KOPT-K1 (cell line): ENCODE data around the gene ANKLE2.

ENCODE experiments used
- H3K27ac ChIP-seq: fragments of 200-600 bp; sonication (generic); 2 replicates; pipeline ENCODE4 v1.5.1; 2016; ENCODE audit warnings: antibody characterized with exemption, mild to moderate bottlenecking, low read depth, low read length; ENCODE audit not compliant: poor library complexity, severe bottlenecking
- H3K36me3 ChIP-seq: fragments of 200-600 bp; sonication (generic); 2 replicates; pipeline ENCODE4 v1.5.1; 2017; ENCODE audit warnings: antibody characterized with exemption, mild to moderate bottlenecking, low read length, moderate library complexity; ENCODE audit not compliant: insufficient read depth
- H3K9me3 ChIP-seq: fragments of 200-600 bp; sonication (generic); 2 replicates; pipeline ENCODE4 v1.5.1; 2017; ENCODE audit warnings: antibody characterized with exemption, low read length, mild to moderate bottlenecking; ENCODE audit not compliant: insufficient read depth, poor library complexity, severe bottlenecking

ANKLE2 gene

DNA sequence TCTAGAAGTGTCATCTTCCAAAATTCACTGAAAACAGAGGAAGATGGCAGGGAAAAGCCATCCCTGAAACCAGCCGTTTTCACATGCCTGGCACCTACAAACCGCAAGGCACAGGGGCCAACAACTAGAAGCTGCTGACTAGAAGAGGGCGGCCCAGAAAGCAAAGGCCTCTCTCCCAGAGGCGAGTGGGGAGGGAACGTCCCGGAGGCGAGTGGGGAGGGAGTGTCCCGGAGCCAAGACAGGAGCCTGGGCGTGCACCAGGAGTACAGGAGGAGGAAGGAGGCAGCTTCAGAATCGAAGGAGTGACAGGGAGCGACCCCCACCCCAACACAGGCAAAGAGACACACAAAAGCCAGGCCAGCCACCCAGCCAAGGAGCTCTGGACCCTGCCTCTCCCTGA lies 21.0 kb downstream of the ANKLE2 start:
- Histone ChIP-seq H3K36me3 (peaks cover 100% of the 10 kb centered on the region), H3K27ac (no peak overlapping the region), H3K9me3 (no peaks in the 10 kb centered on the region)

DNA sequence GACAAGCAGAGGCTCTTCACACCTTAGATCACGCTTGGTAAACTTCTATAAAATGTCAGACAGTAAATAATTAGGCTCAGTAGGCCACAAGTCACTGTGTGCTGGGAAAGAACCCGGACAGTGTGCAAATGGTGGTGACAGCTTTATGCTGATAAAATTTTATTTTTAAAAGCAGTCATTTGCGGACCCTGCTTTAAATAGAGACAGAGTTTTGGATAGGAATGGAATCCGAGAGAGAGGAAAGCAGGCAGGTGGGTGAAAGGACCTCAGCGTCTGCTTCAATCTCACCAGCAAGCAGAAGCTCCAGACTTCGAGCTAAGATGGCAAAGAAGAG lies 21.4 kb downstream of the ANKLE2 start:
- peaks cover 100% of the 10 kb centered on the region for H3K36me3 ChIP-seq
- H3K9me3 ChIP-seq: no peaks in the 10 kb centered on the region
- H3K27ac ChIP-seq: no peak overlapping the region

DNA sequence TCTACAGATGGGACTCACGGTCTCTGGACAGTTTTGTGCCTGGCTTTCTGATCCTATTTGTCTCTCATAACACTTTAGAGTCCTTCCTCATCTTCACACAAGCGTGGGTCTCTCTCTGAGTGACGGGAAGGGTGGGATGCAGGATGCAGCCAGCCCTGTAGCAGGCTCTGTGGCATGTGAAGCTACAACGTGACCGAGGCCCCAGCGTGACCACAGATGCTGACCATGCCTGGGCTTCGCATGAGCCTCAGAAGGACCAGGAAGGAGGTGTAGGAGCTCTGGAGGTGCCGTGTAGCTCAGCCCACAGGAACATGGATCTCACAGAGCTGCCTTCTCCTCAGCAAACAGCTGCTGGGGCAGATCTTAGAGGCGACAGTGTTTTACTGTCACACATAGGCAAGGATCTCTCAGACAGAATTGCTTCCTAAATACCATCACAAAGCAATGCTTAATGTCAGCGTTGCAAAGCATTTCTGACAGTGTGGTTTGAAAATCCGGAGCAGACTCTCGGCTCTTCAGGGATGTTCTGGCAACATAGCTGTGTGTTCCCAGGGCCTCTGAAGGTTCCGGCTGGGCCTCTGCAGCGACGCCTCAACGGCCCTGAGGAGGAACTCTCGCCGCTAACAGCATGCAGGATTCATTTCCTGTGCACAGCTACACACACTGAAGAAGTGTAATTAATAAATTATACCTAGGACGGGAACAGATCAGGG lies 21.9 kb downstream of the ANKLE2 start:
- H3K36me3 ChIP-seq: peaks cover 100% of the 10 kb centered on the region
- no peak overlapping the region for H3K27ac ChIP-seq
- H3K9me3 ChIP-seq: no peaks in the 10 kb centered on the region

DNA sequence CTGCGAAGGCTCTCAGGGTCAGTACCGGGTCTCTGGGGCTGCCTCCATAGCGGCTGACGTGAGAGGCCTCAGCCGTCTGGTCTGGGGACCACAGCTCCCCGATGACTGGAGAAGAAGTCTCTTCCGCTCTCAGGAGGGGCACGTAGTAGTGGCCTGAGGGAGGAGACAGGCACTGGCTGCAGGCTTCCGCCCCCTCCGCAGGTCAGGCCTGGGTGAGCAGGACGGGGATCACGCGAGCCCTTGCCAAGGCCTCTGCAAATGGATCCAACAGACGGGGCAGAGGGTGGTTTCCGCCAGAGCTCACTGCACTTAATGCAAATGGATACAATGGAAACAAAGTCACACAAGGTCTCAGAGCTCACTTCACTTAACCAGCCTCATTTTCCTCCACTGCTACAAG lies 24.7 kb downstream of the ANKLE2 start:
- Histone ChIP-seq H3K27ac (no peak overlapping the region), H3K36me3 (peaks cover 100% of the 10 kb centered on the region), H3K9me3 (no peaks in the 10 kb centered on the region)

DNA sequence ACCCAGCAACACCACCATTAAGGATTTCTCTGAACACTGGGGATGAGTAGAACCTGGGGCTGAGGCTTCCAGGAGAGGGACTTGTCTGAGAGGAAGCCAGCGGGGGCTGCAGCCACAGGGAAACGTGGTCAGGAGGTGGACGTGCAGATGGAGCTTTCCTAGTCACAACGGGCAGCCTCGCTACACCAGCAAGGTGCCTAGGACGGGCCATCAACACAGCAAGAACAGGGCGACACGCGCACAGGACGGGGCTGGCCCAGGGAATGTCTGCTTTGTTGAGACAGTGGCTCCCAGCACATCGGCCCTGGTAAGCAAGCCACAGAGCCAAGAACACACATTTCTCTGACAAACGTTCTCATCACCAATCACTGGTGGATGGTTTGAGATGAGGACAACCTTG lies 25.3 kb downstream of the ANKLE2 start:
- Histone ChIP-seq H3K27ac (no peak overlapping the region), H3K9me3 (no peaks in the 10 kb centered on the region), H3K36me3 (peaks cover 100% of the 10 kb centered on the region)

DNA sequence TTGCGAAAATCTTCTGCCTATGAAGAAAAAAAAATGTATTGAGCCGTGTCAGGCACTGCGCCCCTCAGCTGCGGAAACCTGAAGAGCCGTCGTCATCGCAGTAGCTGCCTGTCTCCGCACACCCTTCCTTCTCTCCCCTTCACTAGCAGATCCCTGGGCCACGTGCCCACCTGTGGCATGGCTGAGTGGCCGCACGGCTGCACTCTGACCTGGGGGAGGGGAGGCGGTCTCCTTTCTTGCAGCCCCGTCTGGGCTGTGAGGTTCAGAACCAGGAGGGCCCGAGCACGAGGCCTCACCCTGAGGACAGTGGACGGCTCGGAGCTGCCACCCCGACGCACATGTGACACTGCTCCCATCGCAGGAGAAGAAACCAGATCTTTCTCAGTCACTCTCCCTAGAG lies 26.1 kb downstream of the ANKLE2 start:
- H3K27ac ChIP-seq: no peak overlapping the region
- no peaks in the 10 kb centered on the region for H3K9me3 ChIP-seq
- peaks cover 100% of the 10 kb centered on the region for H3K36me3 ChIP-seq

DNA sequence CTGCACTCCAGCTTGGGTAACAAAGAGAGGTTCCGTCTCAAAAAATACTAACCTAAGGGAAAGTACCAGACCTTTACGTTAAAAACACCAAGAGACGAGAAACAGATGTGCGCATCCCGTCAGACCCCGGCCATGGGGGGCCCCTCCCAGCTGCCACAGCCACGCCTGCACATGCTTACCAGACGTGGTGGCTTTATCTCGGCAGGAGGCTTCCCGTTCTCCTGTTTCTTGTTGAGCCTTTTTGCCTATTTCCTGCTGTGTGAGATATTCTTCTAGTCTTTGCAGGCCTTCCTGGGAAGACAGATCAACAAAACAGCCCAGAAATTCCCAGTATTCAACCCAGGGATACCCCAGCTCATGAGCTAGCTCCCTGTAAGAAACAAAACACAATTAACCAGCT lies 27.4 kb downstream of the ANKLE2 start:
- H3K9me3 ChIP-seq: no peaks in the 10 kb centered on the region
- no peak overlapping the region for H3K27ac ChIP-seq
- H3K36me3 ChIP-seq: peaks cover 98% of the 10 kb centered on the region

DNA sequence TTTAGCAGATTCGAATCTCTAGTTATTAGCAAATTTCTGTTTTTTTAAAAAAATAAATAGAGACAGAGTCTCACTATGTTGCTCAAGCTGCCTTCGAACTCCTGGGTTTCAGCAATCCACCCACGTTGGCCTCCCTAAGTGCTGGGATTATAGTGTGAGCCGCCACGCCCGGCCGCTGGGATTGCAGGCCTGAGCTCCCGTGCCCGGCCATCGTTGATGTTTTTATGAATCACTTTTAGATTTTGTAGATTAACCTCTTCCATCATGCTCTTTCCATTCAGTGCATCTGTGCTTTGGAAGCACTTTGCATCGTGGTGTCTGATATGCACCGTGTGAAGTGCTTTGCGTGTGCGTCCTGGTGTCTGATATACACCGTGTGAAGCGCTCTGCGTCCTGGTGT lies 30.1 kb downstream of the ANKLE2 start:
- no peak overlapping the region for H3K27ac ChIP-seq
- H3K9me3 ChIP-seq: no peaks in the 10 kb centered on the region
- H3K36me3 ChIP-seq: peaks cover 97% of the 10 kb centered on the region

DNA sequence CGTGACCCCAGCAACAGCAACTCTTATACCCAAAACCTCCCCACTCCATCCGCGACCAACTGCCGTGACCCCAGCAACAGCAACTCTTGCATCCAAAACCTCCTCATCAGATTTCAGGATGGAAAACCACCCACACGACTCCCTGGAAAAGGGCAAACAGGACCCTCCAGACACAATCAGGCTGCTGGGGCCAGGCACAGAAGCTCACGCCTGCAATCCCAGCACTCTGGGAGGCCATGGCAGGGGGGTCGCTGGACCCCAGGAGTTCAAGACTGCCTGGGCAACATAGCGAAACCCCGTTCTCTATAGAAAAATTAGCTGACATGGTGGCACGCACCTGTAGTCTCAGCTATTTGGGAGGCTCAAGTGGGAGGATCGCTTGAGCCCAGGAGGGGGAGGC lies 31.3 kb downstream of the ANKLE2 start:
- Histone ChIP-seq H3K36me3 (peaks cover 97% of the 10 kb centered on the region), H3K9me3 (no peaks in the 10 kb centered on the region), H3K27ac (no peak overlapping the region)

DNA sequence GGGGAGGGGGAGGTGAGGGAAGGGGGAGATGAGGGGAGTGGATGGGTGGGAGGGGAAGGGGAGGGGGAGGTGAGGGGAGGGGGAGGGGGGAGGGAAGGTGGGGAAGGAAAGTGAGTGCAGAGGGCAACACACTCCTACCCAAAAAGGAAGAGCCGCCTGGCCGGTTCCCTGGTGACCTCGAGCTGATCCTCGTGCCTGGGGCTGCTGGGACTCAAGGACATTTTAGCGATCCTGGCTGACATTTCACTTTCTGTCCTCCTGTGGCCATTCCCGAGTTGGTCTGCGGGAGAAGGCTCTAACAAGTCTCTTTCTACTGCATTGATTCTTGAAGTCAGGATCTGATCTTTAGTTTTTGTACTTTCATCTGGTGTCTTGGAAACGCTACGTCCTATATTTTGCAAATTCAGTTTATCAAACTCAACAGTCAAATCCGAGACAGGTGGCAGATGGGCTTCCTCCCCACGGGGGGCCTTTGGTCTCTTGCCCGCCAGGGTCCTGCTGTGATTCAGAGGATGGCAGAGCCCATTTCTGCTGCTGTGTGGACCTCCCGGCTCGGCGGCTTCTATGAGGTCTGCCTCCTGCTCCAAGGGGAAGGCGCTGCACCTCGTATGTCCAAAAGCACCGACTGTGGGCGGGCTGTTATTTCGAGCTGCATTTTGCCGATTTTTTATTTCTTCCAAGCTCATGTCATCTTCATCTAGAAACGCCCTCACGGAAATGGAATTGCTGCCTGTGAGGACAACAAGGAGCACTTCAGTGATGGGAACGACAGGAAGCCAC lies 31.9 kb downstream of the ANKLE2 start:
- Histone ChIP-seq H3K36me3 (peaks cover 97% of the 10 kb centered on the region), H3K9me3 (no peaks in the 10 kb centered on the region), H3K27ac (no peak overlapping the region)

DNA sequence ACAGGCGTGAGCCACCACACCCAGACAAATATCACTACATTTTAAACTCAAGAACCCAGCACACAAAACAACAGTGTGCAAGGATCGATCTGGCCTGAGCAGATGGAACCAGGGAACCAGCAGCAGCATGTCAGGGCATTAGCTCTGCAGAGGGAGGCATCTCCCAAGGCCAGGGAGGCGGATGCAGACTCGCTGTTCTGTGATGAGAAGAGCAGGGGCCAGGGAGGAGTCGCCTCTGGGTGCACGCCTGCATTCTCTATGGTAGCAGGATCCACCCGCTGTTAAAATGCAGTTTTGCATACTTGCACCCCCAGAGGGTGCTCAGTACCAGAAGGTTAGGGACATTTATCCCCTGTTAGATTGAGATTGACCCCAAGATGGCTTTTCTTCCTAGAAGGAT lies 33.1 kb downstream of the ANKLE2 start:
- Histone ChIP-seq H3K27ac (no peak overlapping the region), H3K36me3 (peaks cover 97% of the 10 kb centered on the region), H3K9me3 (no peaks in the 10 kb centered on the region)

DNA sequence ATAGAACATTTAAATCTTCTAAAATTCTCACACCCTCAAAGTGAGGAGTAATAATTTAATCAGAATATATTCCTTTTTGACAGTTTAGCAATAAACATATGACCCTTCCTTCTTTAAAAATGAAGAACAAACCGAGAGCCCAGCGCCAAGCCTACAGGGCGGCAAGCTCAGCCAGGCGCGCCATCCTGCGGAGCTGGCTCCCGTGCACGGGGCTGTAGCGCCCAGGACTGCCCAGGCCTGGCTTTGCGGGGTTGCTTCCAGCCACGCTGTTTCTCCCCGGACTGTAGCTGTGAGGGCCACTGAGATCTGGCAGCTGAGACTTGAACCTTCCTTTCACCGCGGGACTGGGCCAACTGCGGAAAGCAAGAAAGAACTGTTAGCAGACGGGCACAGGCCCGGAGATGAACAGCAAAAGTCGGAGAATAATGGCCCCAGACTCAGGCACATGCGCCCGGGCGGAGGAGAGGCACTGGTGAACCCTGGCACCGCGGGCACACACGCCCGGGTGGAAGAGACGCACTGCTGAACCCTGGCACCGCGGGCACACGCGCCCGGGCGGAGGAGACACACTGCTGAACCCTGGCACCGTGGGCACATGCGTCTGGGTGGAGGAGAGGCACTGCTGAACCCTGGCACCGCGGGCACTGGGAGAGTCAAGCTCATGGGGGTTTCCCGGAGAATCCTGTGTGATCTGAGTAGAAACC lies 34.4 kb downstream of the ANKLE2 start:
- Histone ChIP-seq H3K36me3 (peaks cover 97% of the 10 kb centered on the region), H3K9me3 (no peaks in the 10 kb centered on the region), H3K27ac (no peak overlapping the region)

DNA sequence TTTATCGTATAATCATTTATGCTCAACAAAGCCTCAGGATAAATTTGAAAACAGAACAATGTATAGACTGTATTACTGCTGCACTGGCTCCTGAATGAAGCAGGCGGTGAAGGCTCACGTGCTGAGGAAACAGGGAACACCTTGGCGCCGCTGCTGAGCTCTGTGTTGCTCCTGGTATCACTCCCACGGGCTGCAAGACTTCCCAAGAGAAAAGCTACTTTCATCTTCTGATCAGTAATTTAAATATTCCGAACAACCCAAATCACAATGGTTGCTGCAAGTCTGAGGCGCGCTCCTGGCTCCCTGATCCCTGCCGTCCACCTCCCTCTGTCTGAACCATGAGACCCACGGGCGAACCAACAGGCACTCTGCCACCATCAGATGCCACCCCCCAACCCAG lies 35.2 kb downstream of the ANKLE2 start:
- H3K9me3 ChIP-seq: no peaks in the 10 kb centered on the region
- no peak overlapping the region for H3K27ac ChIP-seq
- peaks cover 97% of the 10 kb centered on the region for H3K36me3 ChIP-seq

DNA sequence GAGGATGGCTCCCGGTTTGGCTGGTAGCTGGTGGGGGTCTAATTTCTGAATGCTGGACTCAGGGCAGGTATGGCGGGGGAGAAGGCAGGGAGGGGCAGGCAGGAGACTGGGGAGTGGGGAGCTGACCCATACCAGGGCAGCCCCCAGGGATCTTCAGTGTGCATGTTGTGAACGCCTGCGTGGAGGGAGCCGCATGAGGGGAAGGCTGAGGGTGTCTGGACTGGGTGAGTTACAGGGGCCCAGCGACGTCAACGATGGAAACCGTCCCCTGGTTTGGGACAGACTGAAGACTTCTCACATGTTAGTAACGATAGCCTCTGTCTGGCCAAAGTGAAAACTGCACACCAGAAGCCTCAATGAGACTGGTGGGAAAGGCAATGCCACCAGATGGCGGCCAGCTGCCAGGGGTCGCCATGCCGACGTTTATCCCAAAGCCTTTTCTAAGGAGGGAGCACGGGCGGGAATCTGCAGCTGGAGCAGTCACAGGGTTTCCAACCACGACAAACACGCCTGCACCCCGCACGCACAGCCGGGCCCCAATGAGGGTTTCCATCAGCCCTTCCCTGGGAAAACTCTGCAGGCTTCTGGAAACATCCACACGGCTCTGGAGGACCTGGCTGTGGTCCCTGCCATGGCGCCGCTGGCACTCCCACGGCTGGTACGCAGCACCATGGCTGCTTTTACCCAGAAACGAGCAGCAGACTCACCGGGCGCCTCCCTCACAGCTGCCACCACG lies 37.0 kb downstream of the ANKLE2 start:
- no peaks in the 10 kb centered on the region for H3K9me3 ChIP-seq
- peaks cover 97% of the 10 kb centered on the region for H3K36me3 ChIP-seq
- H3K27ac ChIP-seq: no peak overlapping the region

DNA sequence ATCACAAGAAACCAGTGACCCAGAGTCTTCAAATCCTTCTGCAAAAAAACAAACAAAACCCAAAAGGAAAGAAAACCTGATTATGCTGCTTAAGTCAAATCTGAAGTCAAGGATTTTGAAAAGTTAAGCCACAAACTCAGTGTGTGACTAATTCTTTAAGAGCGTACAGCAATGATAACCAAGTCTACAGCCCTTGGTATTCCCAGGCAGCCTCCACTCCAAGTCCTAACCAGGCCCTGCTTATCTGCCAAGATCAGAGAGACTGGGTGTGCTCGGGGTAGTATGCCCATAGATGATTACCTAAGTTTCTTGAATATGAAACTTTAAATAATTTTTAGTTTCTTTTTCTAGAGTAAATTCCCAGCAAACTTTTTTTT lies 37.9 kb downstream of the ANKLE2 start:
- H3K27ac ChIP-seq: no peak overlapping the region
- H3K9me3 ChIP-seq: no peaks in the 10 kb centered on the region
- peaks cover 100% of the 10 kb centered on the region for H3K36me3 ChIP-seq
